ENCODE data around the gene BEND7. TPM values are rescaled to one million over a fixed set of nuclear protein-coding genes. Genes with fewer than 3 reads are reported as not detected.
A peak's percentile ranks its signal among the peaks of the same experiment; 100 is the strongest.

Gene BEND7
- total and polyA plus RNA-seq, 7 donors: 6.1 to 27.6 (median 21.6) TPM

DNA sequence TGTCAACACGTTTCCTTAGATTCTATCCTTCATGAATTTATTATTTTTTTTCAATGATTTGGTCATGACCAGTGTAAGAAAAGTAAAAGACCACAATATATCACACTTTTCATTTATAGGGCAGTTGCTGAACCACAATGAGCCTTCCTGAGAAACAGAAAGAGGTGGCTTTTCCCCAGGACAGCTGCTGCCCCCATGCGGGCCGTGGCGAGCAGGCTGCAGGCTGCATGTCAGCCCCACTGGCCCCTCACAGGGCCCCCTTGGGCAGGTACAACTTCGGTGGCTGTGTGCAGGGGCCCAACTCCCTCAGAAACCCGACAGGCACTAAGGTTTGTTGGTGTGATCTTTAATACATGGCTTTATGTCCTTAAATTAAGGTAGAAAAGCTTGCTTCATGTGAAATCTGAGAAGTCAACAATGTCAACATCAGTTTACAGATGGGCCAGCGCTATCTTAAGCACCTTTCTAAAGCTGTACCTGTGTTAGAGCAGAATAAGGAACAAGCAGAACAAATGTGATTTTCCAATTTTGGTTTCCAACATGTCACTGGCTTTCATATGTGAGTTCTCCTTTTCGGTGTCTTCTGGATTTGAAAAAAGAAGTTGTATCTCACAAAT lies 10.6 kb downstream of the BEND7 start:
- H3K27me3 ChIP-seq (ENCODE audit: insufficient read depth in 3 of 3, low read length in 2 of 3): no peaks in the 10 kb centered on the region
- no peak overlapping the region for H3K4me3 ChIP-seq
- intact Hi-C loops (cut with DNase I): no loop called here
- H3K27ac ChIP-seq: no peak overlapping the region
- H3K36me3 ChIP-seq (ENCODE audit: insufficient read depth in 1 of 2, low read depth in 1 of 2): peaks cover 4 to 49% of the 10 kb centered on the region in 2 donors
- DNase-seq (no peak), ATAC-seq (peak in 1 of 4 donors; percentile 57)
- no peaks in the 10 kb centered on the region for H3K9me3 ChIP-seq
- TF ChIP-seq, protein P1, sequence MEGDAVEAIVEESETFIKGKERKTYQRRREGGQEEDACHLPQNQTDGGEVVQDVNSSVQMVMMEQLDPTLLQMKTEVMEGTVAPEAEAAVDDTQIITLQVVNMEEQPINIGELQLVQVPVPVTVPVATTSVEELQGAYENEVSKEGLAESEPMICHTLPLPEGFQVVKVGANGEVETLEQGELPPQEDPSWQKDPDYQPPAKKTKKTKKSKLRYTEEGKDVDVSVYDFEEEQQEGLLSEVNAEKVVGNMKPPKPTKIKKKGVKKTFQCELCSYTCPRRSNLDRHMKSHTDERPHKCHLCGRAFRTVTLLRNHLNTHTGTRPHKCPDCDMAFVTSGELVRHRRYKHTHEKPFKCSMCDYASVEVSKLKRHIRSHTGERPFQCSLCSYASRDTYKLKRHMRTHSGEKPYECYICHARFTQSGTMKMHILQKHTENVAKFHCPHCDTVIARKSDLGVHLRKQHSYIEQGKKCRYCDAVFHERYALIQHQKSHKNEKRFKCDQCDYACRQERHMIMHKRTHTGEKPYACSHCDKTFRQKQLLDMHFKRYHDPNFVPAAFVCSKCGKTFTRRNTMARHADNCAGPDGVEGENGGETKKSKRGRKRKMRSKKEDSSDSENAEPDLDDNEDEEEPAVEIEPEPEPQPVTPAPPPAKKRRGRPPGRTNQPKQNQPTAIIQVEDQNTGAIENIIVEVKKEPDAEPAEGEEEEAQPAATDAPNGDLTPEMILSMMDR (IDR thresholded peaks at IDR 0.05): peak; percentile 17
- WGBS, 3 donors: 58 to 72% (median 62%) methylated on average over 8 of the region's 8 CpGs
- no peaks in the 10 kb centered on the region for H3K4me1 ChIP-seq

DNA sequence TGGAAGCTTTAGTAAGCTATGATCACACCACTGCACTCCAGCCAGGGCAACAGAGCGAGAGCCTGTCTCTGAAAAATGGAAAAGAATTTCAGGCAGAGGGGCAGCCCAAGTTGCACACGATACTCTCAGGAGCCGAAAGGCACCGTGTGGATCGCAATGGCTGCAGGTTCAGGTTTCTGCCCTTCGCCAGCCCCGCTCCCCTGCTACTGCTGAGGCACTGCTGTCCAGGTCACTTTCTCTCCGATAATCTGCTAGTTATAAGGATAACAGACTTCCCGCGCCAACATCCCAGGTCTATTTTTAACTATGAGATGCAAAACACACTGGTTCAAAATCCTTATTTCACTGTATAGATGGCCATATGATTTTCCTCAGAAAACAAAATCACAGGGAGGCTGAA lies 11.1 kb downstream of the BEND7 start:
- no peak overlapping the region for H3K4me3 ChIP-seq
- no peaks in the 10 kb centered on the region for H3K9me3 ChIP-seq
- no peak overlapping the region for H3K27ac ChIP-seq
- intact Hi-C loops (cut with DNase I): no loop called here
- TF ChIP-seq, protein P1 (IDR thresholded peaks at IDR 0.05): no peak
- H3K27me3 ChIP-seq (ENCODE audit: insufficient read depth in 3 of 3, low read length in 2 of 3): no peaks in the 10 kb centered on the region
- peaks cover 4 to 43% of the 10 kb centered on the region in 2 donors for H3K36me3 ChIP-seq (ENCODE audit: insufficient read depth in 1 of 2, low read depth in 1 of 2)
- ATAC-seq (no peak), DNase-seq (no peak)
- WGBS, 3 donors: 52 to 75% (median 55%) methylated on average over 10 of the region's 10 CpGs
- H3K4me1 ChIP-seq: no peaks in the 10 kb centered on the region

DNA sequence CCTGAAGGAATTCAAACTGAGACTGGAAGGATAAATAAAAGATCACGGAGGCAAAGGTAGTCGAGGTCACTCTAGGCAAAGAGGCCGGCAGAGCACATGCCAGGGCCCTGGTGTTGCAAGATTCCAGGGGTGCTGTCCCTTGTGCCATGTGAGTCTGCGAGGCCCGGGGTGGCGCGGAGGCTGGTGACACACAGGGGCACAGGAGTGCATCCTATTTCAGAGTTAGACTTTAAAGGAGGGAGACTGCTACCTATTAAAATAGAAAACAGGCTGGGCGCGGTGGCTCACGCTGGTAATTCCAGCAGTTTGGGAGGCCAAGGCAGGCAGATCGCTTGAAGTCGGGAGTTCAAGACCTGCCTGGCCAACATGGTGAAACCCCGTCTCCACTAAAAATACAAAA lies 12.6 kb downstream of the BEND7 start:
- no peak overlapping the region for H3K27ac ChIP-seq
- intact Hi-C loops (cut with DNase I): no loop called here
- WGBS, 3 donors: 87 to 89% (median 88%) methylated on average over 13 of the region's 13 CpGs
- H3K36me3 ChIP-seq (ENCODE audit: insufficient read depth in 1 of 2, low read depth in 1 of 2): peaks cover 0 to 28% of the 10 kb centered on the region in 2 donors
- no peaks in the 10 kb centered on the region for H3K9me3 ChIP-seq
- DNase-seq: no peak
- no peaks in the 10 kb centered on the region for H3K4me1 ChIP-seq
- no peak overlapping the region for H3K4me3 ChIP-seq
- no peaks in the 10 kb centered on the region for H3K27me3 ChIP-seq (ENCODE audit: insufficient read depth in 3 of 3, low read length in 2 of 3)
- ATAC-seq: no peak
- TF ChIP-seq, protein P1 (IDR thresholded peaks at IDR 0.05): no peak

DNA sequence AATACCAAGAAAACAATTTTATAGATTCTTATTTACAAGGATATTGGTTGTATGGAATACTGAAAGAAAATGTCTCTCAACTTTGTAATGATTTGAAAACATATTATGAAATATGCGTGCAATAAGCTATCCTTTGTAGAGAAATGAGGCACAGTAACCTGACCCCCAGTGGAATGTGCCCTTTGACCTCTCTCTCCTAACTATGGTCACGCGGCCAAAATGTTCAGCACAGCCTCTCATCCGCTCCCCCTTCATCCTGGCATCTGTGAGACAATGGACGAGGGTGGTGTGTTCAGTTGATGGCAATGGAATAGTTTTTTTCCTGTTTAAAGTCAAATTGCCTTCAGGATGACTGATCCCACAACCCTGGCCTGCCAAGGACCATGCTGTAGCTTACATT lies 13.3 kb downstream of the BEND7 start:
- WGBS, 3 donors: 85 to 88% (median 86%) methylated on average over 5 of the region's 5 CpGs
- DNase-seq: no peak
- Histone ChIP-seq H3K27me3 (ENCODE audit: insufficient read depth in 3 of 3, low read length in 2 of 3) (no peaks in the 10 kb centered on the region), H3K36me3 (ENCODE audit: insufficient read depth in 1 of 2, low read depth in 1 of 2) (peaks cover 0 to 28% of the 10 kb centered on the region in 2 donors), H3K4me1 (no peaks in the 10 kb centered on the region), H3K9me3 (no peaks in the 10 kb centered on the region), H3K27ac (no peak overlapping the region), H3K4me3 (no peak overlapping the region)
- TF ChIP-seq, protein P1 (IDR thresholded peaks at IDR 0.05): no peak
- intact Hi-C loops (cut with DNase I): no loop called here
- ATAC-seq: no peak

DNA sequence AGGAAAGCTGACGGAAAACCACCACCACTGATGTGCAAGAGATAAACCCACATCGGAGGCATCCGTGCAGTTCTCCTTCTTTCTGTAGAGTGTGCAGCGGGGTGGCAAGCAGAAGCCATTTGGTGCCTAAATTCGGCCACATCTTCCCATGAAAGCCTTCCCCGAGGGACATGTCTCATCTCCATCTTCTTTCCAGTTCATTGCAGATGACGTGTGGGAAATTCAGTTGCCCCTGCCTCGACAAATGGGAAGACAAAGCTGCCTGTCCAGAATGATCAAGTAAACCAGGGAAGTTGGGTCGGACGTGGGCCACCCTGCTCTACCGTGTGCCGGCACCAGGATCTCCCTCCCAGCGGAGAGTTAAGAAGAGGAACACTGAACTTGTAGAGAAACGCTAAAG lies 14.5 kb downstream of the BEND7 start:
- 93 to 95% (median 94%) methylated on average over 14 of the region's 14 CpGs for WGBS, 3 donors
- Histone ChIP-seq H3K4me3 (no peak overlapping the region), H3K27ac (no peak overlapping the region), H3K4me1 (no peaks in the 10 kb centered on the region), H3K27me3 (ENCODE audit: insufficient read depth in 3 of 3, low read length in 2 of 3) (no peaks in the 10 kb centered on the region), H3K9me3 (no peaks in the 10 kb centered on the region), H3K36me3 (ENCODE audit: insufficient read depth in 1 of 2, low read depth in 1 of 2) (peaks cover 0 to 28% of the 10 kb centered on the region in 2 donors)
- intact Hi-C loops (cut with DNase I): no loop called here
- ATAC-seq (no peak), DNase-seq (no peak)
- TF ChIP-seq, protein P1 (IDR thresholded peaks at IDR 0.05): no peak

Measured in psoas muscle (tissue), 8 donors.